GM21786 (cell line): ENCODE results near the gene NDUFS6.
"Not testable (repeated sequence)": the region's sequence is repeated elsewhere in the genome, so short reads cannot be mapped to it uniquely, and the experiment has no call there.

ENCODE experiments used
- ATAC-seq: cut with Tn5 transposase; IDR thresholded peaks from one replicate; pipeline ENCODE4 v1.9.1; 2021; ENCODE audit not compliant: unreplicated experiment

The NDUFS6 gene

DNA sequence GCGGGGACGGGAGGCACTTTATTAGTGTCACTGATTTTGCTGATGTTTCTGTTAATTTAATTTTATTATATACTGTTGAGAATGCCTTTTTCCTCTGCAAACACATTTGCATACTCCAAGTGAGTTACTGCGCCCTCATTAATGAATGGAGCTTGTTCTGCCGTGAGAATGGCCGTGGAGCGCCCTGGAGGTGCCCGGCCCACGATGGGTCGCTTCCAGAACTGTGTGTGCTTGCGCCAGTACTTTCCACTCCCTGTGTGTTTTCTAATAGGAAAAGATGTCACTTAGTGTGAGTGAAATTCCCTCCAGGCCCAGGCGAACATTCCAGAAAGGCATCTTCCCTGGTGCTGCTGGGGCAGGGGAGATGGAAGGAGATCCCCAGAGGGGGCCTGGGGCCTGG, 30.1 kb downstream of the NDUFS6 start:
- no peak for ATAC-seq

DNA sequence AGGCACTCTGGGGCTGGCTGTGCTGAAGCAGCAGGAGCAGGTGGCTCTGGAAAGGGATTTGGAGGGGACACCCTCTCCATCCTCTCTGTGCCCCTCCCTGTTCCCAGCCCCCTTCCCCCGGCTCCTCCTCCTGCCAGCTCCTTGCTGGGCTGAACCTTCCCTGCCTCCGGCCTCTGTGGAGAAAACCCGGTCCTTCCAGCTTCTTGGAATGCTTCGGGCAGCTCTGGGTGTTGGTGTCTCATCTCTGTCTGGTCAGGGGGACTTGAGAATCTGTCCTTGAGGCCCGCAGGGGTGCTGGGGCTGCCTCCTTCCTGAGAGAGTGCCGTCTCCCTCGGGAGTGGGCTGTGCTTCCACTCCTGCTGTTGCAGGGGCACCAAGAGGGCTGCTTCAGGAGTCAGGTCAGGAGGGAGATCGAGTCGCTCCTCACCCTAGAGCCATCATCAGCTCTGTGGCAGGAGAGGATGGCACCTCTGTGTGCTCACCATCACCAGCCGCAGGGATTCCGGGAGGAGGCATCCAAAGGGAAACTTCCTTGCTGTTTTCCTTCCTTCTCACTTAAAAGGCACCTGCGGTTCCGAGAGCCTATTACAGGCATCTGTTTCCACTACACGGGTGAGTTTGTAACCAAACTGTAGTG, 30.6 kb downstream of the NDUFS6 start:
- no peak for ATAC-seq

DNA sequence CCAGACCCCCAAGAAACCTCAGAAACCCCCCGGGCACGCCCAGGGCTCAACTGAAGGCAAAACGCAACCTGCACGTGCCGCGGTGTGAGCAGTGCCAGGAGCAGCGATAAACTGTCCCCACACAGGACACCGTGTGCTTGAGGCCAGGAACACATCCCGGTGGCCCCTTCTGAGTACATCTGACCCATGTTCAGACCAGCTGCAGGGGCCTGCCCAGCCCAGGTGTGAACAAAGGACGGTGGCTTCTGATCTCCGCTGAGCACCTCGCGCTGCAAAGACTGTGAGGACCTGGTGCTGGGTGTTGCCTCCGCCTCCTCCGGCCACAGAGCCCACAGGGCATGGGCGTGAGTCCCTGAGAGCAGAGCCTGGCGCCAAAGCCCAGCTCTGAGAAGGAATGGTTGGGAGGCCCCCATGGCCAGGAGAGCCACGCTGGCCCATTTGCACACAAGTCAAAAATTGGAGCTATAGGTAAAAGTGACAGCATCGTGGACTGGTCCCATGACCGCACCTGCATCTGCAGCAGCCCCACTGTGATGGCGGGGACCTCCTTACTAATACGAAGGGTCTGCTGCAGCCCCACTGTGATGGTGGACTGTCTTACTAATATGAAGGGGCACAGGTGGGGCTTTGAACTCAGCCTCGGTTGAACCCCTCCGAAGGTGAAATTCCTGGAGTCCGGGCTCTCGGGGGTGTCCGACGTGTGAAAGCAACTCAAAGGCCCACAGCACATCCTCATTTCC, 31.5 kb downstream of the NDUFS6 start:
- ATAC-seq: no peak

DNA sequence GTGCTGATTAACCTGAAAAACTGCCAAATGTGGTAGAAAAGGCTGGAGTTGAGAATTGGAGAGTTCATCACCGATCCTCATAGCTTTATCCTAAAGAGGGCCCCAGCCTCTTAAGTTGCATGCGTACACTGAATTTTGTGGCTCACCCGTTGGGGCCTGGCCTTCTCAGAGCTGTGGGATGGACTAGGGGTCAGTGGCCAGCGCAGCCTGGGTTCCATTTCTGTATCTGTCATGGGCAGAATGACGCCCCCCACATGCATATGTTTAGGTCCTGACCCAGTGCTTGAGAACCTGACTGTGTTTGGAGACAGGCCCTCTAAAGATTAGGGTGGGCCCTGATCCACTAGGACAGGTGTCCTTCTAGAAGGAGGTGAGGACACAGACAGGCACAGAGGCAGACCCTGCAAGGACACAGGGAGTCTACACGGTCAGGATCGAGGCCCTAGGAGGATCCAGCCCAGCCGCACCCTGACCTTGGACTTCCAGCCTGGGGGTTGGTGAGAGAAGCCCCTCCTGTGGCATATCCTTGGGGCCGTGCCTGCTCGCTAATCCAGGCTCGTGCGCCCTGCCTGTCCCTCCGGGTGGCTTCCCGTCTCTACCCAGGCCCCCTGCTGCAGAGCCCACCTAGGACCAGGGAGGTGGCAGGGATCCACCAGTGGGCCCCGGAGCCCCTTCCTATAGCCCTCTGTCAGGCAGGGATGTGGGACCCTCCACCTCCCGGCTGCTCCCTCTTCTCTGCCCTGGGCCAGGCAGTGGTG, 32.2 kb downstream of the NDUFS6 start:
- no peak for ATAC-seq

DNA sequence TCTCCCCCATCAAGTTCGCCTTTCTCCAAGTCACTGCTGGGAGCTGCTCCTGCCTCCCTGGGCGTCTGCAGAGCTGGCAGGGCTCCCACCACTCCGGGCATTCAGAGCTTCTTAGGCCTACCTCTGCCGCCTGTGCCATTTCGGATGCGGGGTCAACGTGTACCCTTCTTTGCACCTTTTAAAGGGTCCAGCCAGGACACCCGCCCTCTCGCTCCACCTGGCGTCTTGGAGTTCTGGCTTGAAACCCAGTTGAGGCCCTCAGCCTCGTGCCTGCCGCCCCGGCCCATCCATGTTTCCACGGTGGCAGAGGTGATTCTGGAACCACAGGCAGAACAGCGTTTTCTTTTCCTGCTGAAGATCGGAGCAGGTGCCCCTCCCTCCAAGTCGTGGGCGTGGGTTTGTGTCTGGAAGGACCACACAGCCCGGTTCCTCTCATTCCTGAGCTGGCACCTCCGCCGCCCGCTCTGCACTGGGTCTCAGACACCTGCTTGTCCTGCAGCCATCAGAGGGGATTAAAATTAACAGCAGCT, 32.9 kb downstream of the NDUFS6 start:
- no peak for ATAC-seq

DNA sequence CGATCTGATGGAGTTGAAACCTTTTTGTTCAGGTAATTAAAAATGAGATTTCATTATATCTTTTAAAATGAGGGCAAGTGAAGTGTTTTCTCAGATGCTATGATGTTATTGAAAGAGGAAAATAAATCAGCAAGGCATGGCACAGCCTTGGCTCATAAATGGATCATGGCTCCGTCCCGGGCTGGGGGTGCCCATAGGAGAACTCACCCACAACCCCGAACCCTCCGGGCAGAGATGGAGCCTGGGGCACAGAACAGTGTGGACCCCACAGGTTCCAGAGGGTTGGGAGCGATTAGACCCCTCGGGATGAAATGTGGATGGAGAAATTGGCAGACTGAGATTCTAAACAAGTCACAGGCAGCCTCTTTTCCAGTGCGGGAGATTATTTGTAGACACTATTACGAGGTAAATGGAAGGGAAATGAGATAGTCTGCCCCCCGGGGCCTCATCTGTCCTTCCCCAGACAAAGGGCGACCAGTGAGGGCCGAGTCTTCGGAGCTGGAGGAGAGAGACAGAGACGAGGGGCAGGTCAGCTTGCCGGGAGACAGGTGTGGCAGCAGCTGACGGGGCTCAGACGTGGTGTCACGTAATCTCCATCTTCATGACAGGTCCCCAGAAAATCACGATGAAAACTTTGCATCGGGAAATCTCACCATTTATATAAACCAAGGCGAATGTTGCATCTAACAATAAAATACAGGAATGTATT, 33.7 kb downstream of the NDUFS6 start:
- no peak for ATAC-seq

DNA sequence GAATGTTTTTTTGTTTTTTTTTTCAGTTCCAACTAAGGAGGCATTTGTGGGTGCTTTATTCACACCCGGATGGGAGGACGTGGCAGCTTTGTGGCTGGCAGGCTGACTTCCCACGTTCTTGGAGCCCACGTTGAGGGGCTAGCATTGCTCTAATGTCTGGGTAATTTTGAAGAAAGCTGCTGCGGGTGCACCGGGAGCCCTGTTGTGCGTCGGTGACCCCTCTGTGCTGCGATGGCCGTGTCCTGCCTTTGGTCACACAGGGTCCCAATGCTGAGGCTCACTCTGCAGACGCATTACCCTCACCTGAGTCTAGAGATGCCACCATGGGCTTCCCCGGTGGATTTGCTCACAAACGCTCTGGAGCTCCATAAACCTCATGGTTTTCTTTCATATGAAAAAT, 34.2 kb downstream of the NDUFS6 start:
- ATAC-seq: no peak

DNA sequence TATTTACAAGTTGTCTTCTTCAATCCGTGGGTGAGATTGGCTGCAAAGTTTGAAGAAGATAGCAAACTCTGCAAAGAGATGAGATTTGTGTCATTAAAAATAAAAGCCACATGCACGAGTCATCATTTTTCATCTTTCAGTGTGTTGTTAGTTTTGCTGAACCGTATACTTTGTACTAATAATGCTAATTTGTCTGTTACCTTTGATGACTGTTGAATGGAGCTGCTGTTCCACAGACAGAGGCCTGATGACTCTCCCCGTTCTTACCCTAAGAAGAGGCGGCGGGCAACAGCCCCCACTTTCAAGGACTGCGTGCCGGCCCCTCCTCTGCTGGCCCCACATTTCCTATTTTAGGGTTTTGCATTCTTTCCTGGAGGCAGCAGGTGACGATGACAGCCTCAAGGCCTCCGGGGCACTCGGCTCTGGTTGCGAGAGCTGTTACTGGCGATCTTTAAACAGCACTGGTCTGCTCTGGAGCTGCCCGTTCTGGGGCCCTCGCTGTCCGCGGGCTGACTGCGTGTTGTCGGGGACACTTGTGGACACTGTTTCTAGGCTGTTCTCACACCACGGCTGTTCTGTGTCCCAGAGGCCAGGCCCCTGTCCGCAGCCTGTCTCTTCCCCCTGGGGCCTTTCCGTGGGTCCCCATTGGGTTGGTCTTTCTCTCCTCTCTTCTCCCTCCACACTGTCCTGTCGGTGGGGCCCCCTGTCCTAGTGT, 35.1 kb downstream of the NDUFS6 start:
- ATAC-seq: no peak

DNA sequence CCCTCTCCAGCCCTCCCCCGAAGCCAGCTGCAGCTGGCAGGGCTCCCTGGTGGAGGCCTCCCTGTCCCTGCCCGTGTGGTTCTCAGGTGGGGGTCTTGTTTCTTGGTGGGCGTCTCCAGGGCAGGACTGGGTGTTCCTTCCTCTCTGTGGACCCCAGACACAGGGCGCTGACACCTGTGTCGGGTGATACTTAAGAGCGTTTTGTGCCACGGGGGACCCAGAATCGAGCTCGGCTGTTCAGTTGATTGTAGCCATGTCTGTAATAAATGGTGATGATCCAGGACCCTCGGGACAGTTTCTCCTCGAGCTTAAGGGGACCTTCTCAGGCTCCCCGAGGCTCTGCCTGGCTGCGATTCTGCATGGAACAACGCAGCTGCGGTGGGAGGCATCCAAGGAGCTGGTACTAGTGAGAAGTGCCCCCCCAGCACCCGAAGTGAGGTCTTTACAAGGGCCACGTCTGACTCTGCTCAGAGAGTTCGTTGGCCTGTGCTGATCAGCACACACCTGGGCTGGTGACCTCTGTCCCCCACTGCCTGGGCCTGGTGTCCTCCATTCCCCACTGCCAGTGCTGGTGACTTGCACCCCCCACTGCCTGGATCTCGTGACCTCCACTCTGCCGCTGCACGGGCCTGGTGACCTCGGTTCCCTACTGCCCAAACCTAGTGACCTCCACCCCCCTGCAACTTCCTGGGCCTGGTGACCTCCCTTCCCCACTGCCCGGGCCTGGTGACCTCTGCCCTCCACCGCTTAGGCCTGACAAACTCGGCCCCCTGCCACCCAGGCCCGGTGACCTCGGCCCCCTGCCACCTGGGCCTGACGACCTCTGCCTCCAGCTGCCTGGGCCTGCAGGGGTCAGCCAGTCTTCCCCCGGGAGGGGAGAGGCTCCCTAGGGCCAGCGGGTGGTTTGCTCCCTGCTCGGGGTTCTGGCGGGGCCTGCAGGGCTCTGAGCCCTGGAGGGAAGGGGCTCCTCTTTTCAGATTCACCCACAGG, 36.0 kb downstream of the NDUFS6 start:
- ATAC-seq: no peak

DNA sequence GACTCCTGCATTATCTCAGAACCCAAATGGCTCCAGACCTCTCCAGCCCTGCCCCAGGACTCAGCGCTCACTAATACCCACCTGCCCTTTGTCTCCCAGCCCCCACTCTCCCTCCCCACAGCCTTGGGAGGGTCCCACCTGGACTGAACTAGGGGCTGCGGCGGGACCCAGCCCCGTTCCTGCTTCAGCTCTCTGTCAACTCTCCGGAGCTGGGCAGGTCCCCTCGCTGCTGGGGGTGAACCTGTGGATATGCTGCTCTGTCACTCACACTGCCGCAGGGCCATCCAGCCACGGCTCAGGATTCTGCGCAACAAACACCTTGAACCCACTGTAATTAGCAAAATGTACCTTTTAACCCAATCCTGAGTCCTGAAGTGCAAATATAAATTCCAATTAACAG, 36.8 kb downstream of the NDUFS6 start:
- no peak for ATAC-seq

DNA sequence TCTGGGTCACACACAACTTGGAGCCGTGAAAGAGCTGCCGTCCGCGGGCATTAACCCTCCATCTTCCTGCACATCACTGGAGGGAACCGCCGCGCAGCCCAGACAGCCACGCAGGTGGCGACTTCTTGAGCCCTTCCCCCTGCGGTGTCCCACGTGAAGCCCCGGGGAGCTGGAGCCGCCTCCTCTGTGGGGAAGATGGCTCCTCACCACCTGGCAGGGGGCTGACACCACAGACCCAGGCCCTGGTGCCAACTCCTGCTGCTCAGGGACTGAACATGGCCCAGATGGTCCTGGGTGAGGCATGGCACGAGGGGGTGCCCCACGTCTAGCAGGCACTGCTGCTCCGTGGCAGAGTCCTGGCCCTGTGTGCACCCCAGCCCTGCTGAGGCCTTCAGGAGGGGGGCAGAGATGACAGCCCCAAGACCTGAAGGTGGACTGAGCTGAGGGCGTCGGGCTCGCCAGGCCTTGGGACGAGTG, 38.9 kb downstream of the NDUFS6 start:
- no peak for ATAC-seq

DNA sequence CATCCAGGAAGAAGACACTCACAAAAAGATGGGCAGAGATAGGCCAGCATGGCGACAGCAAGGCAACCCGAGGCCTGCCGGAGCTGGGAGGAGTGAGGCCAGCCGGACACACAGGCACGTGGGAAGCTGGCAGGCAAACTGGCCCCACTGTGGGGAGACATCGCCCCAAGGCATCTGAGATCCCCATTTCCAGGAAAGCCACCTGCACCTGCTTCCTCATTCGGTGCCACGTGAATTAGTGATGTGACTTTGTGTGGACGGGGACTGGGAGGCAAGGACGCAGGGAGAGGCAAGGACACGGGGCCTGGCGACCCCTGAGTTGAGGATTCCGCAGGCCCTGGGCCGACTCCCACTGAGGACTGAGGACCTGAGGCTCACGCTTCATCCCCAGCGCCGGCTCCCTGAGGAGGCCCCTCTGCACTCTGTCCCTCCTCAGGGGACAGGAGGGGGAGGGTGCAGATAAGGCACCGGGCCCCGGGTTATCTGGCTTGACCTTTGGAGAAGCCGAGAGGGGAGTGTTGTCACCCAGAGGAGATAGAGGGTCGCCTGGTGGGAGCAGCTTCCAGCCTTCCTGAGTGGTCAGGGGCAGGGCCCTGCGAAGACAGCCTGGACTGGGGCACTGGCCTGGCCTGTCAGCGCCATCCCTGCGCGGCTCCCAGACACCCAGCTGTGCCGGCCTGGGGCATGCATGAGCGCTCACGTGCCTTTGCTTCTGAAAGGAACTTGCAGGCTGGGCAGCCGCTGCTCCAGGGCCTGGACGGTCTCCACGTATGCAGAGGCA, 39.7 kb downstream of the NDUFS6 start:
- no peak for ATAC-seq

DNA sequence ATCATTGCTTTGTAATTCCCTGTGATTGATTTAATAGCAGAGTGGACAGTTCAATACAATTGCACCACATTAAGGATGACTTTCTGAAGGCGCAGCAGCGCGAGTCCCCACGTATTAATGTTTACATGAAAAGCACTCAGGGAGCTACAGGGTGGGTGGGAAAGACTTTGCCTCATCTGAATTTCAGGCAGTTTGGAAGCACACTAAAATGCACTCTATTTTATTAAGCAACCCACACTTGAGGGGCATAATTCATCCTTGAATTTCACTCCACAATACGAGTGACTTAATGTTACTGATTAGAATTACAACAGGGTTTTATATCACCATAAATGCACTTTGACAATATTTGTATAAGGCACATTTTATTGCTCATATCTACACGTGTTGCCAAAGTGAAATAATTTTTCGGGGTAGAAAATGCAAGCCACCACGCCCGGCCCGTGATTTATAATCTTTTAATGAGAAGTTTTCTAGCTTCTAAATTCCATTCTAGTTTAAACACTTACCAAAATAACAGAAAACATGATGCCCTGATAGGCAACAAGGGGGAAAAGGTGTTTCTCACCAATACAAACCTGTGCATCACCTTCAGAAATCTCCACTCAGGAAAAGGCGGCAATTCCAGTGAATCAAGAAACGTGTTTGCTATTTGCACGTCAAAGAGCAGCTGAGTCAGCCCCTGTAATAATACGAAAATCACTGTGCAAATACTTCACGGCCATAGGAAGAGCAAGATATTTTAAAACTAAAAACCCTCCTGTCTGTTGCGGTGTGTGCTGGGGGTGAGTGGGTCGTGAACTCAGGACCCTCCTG, 41.0 kb downstream of the NDUFS6 start:
- ATAC-seq: no peak

DNA sequence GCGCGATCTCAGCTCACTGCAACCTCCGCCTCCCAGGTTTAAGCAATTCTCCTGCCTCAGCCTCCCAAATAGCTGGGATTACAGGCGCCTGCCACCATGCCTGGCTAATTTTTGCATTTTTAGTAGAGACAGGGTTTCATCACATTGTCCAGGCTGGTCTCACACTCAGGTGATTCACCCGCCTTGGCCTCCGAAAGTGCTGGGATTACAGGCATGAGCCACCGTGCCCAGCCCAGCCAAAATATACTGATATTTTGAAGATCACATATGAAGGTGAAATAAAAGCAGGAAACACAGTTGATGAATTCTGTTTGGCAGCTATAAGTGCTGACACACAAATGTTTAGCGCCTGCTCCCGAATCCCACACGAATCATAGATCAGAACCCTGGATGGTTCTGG, 42.6 kb downstream of the NDUFS6 start:
- ATAC-seq: not testable (repeated sequence)

DNA sequence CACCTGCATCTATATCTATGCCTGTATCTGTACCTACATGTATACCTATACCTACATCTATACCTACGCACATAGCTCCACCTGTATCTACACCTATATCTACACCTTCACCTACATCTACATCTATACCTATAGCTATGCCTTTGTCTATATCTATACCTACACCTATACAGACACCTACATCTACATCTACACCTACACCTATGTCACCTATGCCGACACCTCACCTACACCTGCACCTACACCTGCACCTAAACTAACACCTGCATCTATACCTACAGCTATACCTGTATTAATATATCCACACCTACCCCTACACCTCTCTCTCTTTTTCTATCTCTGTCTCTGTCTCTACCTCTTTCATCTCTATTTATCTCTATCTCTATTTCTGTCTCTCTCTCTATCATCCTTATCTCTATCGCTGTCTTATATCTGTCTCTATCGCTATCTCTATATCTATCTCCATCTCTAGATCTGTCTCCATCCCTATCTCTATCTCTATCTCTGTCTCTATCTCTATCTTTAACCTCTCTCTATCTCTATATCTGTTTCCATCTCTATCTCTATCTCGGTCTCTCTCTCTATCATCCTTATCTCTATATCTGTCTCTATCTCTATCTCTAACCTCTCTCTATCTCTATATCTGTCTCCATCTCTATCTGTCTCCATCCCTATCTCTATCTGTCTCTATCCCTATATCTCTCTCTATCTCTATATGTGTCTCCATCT, 43.7 kb downstream of the NDUFS6 start:
- ATAC-seq: no peak

DNA sequence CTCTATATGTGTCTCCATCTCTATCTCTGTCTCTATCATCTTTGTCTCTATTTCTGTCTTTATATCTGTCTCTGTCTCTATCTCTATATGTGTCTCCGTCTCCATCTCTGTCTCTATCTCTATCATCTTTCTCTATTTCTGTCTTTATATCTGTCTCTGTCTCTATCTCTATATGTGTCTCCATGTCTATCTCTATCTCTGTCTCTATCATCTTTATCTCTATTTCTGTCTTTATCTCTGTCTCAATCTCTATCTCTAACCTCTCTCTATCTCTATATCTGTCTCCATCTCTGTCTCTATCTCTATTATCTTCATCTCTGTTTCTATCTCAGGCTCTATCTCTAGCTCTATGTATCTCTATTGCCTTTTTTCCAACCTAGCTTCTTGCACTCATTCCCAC, 44.5 kb downstream of the NDUFS6 start:
- no peak for ATAC-seq

DNA sequence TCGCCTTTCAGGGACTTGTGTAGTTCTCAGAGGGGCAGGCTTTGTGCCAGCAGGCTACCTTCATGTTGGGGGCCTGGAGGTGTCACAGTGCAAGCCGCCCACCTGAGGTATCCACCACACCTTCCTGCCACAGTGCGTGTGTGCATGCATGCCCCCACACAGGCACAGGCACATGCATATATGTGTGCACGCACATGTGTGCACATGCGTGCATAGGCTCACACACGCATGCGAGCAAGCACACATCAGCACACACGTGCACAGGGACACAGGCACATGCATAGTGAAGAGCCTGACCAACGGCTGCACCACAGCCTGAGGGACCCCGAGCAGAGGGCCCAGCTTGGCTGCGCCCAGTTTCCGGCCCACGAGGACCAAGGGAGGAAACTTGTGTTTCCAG, 45.4 kb downstream of the NDUFS6 start:
- no peak for ATAC-seq
